ENCODE results near the gene DNMT3B.

The DNMT3B gene

DNA sequence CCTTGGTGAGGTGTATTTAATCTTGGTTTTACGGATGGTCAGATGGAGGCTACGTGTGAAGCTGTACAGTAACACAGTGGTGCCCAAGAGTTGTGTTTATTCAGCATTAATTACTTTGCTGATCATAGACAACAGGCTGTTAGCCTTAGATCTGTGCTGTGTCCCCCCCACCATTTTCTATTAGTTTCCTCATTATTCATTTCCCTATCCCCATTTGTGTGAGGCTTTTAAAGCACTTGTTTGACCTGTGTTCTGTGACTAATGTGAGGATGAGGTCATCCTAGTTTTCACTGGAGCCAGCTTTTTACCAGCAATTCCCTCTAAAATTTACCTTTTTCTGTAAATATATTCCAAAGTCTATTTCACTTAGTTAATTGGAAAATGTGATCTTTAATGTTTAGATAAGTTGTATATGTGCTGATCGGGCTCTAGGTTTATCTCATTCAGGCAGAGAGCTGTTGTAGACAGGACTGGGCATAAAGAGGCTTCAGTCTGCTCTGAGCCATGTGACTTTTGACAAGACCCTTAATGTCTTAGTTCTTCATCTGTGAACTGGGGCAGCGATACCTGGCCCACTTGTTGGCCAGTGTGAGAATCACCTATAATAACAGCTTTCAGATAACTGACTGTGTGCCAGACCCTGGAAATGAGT lies 66.0 kb downstream of the DNMT3B start:
- no peak for DNase-seq

DNA sequence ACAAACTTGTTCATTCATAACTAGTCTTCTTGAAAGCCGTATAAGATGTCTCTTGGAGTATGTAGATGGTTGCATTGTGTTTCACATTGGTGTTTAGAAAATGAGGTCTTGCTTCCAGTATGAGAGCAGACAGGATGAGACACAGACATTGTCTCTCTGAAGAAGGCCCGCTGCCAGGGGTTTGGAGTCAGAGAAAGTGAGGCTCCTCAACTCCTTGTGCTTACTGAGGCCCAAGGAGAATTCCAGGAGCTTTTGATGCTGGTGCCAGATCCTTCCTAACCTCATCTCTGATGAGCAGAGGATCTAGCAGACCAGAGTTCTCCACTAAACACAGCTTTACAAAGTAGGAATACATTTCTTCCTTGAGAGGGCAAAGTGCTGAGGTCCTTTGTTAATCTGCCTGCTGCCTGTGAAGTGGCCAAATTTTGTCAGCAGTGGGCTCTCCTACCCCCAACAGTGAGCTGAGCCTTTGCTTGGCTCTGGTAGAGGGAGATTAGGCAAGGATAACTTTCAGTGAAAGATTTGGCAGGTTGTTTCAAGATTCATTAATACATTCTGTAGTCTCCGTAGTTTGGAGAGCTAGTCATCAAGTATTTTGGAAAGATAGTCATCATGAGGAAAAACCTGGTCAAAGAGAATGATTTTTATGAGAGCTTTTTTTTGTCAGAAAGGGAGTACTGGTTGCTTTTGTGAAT lies 67.3 kb downstream of the DNMT3B start:
- DNase-seq, result no peak

DNA sequence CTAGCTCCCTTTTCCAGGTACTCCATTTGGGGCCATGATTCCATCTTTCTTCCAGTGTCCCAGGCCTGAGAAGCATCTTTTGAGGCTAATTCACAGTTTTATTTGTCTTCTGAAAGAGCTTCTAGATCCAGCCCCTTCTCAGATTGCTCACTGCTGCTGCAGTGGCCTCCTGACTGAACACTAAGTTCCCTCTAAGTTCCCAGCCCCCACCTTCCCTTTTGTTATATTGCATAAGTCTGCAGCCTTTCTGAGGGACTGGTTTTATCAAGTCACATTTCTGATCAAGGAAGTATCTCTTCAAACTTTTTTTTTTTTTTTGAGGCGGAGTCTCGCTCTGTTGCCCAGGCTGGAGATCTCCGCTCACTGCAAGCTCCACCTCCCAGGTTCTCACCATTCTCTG lies 68.3 kb downstream of the DNMT3B start:
- no peak for DNase-seq

- no peak for DNase-seq
These were observed 69.8 kb downstream of the DNMT3B start for GRCh38 chr20:32831982-32832381.

- DNase-seq, result no peak
These were observed 70.5 kb downstream of the DNMT3B start for GRCh38 chr20:32832664-32833063.

GRCh38 chr20:32834972-32835371 lies 72.8 kb downstream of the DNMT3B start:
- DNase-seq, result no peak

- DNase-seq, result no peak
These were observed 75.0 kb downstream of the DNMT3B start for GRCh38 chr20:32837157-32837556.

DNA sequence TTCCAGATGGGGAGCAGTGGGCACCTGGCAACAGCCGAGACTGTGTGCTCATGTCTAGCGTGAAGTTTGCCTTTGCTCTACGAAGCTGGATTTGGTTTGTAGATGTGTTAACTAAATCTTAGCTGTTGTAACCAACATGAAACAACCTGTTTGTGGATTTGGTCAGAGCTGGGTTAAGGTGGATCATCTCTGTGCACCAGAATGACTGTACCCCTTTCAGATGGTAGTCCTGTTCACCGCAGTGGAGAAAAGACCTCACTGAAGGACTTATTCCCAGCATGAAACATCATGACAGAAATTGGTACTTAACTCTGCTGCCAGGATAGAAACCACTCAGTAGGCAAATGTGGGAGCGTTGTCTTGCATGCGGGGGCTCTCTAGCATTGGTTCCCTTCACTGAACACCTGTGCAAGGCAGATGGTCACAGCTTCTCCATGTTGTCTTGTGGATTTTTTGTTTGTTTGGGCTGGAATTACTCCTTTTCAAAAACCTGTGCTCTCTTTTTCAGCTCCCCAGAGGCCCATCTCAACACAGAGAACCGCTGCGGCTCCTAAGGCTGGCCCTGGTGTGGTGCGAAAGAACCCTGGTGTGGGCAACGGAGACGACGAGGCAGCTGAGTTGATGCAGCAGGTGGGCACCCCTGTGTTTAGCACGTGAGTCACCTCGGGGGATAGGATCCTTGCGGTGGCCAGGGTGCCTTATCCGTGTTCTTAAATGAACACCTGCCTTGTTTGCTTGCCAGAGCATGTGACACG lies 77.2 kb downstream of the DNMT3B start:
- no peak for DNase-seq

DNA sequence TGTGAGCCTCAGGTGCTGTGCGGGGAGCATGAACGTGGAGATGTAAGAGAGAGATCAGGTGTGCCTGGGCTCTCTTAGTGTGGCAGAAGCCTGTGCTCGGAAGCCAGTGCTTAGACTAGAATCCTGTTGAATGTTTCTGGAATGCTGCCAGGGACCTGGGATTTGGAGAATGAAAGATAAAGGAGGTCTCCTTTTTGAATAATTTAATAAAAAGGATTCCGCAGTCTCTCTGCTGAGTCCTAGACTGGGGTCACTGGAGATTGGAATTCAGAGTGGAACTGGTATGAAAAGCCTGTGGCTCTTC lies 77.7 kb downstream of the DNMT3B start:
- no peak for DNase-seq

GRCh38 chr20:32841174-32841573 lies 79.0 kb downstream of the DNMT3B start:
- no peak for DNase-seq

- DNase-seq, result no peak
These were observed 79.4 kb downstream of the DNMT3B start for GRCh38 chr20:32841632-32842031.

GRCh38 chr20:32842688-32843524 lies 80.7 kb downstream of the DNMT3B start:
- no peak for DNase-seq

DNA sequence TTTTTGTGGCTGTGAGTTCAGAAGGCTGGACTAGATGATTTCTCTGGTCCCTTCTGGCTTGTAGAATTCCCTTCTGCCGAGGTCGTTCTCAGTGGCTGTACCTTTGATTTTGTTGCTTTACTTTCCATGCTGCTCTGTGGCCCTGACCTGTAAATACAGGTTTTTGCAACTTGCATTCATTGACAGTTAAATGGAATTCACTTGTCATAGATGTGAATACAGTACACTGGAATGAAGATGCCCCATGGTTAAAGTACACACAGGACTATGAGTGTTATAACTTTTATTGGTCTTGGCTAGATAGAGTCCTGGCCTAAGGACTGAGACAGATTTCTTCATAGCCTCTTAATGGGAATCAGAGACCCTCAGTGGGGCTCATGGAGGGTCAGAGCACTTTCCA lies 83.6 kb downstream of the DNMT3B start:
- no peak for DNase-seq

DNA sequence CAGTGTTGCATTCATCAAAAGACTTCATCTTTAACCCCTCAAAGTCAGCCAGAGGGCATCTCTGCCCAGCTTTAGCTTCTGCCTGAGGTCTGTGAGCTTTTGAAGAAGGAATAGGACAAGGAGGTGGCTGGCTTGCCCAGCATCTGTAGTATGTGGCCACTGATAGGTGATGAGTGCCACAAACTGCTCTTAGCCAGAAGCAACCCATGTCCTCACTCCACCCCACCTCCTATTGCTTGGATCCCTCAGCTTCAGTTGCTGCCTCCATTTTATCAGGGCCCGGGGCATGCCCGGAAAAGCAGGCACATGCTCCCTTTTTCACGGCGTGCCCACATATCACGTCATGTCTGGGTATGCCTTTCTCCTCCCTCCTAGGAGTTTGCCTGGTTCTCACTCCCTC lies 84.7 kb downstream of the DNMT3B start:
- DNase-seq, result no peak

GRCh38 chr20:32847964-32848363 lies 85.8 kb downstream of the DNMT3B start:
- DNase-seq, result no peak

DNA sequence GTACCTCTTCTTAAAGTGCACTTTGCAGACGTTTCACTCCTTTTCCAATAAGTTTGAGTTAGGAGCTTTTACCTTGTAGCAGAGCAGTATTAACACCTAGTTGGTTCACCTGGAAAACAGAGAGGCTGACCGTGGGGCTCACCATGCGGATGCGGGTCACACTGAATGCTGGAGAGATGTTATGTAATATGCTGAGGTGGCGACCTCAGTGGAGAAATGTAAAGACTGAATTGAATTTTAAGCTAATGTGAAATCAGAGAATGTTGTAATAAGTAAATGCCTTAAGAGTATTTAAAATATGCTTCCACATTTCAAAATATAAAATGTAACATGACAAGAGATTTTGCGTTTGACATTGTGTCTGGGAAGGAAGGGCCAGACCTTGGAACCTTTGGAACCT lies 86.7 kb downstream of the DNMT3B start:
- DNase-seq, result no peak

DNA sequence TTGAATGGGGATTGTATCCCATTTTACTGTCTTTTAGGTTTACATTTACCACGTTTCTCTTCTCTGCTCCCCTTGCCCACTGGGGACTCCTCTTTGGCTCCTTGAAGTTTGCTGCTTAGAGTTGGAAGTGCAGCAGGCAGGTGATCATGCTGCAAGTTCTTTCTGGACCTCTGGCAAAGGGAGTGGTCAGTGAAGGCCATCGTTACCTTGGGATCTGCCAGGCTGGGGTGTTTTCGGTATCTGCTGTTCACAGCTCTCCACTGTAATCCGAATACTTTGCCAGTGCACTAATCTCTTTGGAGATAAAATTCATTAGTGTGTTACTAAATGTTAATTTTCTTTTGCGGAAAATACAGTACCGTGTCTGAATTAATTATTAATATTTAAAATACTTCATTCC lies 87.4 kb downstream of the DNMT3B start:
- no peak for DNase-seq

DNA sequence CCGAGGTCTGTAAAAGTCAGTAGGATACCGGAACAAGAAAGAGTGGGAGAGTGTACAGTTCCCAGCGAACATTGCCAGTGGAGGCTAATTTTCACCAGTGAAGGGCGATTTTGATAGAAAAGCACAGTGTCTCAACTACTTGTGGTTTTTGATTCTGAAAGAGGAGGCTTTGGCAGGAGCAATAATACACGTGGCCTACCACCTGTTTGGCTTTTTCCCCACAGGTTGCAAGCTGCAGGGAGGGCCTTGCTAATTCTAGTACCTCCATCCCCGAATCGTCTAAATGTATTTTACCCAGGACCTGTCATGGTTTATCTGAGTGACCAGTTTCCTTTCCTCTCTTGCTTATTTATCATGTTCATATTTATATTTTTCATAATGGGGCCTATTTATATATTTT lies 93.2 kb downstream of the DNMT3B start:
- no peak for DNase-seq

- DNase-seq, result no peak
These were observed 96.0 kb downstream of the DNMT3B start for GRCh38 chr20:32858189-32858588.

Data from activated CD4-positive, alpha-beta T cell treated with anti-CD3 and anti-CD28 coated beads for 1 hour (primary cell).